OCI-LY1 (cell line): Measurements from ENCODE around the gene ALDH3B2.

Experiments
- H2AFZ ChIP-seq: fragments of 200-600 bp; sonication (generic), shearing (Covaris generic); 2 replicates; pipeline ENCODE4 v1.6.0; 2014; ENCODE audit warnings: antibody characterized with exemption, mild to moderate bottlenecking, low read length
- H3F3A ChIP-seq: fragments of 200-600 bp; sonication (generic), shearing (Covaris generic); 2 replicates; pipeline ENCODE4 v1.6.0; 2014; ENCODE audit warnings: mild to moderate bottlenecking, antibody characterized with exemption, low read length, moderate library complexity; ENCODE audit not compliant: insufficient read depth
- H3K27ac ChIP-seq: fragments of 200-600 bp; sonication (generic); 2 replicates; pipeline ENCODE4 v1.5.1; 2014; ENCODE audit warnings: low read length, mixed run types, mild to moderate bottlenecking, low read depth; ENCODE audit not compliant: poor library complexity, severe bottlenecking
- H3K27me3 ChIP-seq: fragments of 200-600 bp; sonication (generic); 2 replicates; pipeline ENCODE4 v1.6.0; 2014; ENCODE audit warnings: antibody characterized with exemption, mild to moderate bottlenecking, low read length, moderate library complexity; ENCODE audit not compliant: insufficient read depth
- H3K36me3 ChIP-seq: fragments of 200-600 bp; sonication (generic); 2 replicates; pipeline ENCODE4 v1.6.1; 2014; ENCODE audit warnings: mild to moderate bottlenecking, antibody characterized with exemption, low read length, moderate library complexity, mixed read lengths; ENCODE audit not compliant: insufficient read depth
- H3K4me1 ChIP-seq: fragments of 200-600 bp; sonication (generic); 2 replicates; pipeline ENCODE4 v1.5.1; 2014; ENCODE audit warnings: mild to moderate bottlenecking, low read length, moderate library complexity; ENCODE audit not compliant: insufficient read depth, severe bottlenecking
- H3K4me2 ChIP-seq: fragments of 200-600 bp; sonication (generic), shearing (Covaris generic); 2 replicates; pipeline ENCODE4 v1.6.1; 2014; ENCODE audit warnings: low read length
- H3K4me3 ChIP-seq: fragments of 200-600 bp; sonication (generic); 2 replicates; pipeline ENCODE4 v1.5.1; 2014; ENCODE audit warnings: low read length, low read depth, mild to moderate bottlenecking, mixed read lengths; ENCODE audit not compliant: poor library complexity, severe bottlenecking
- H3K79me2 ChIP-seq: fragments of 200-600 bp; shearing (Covaris generic); 2 replicates; pipeline ENCODE4 v1.6.1; 2016; ENCODE audit warnings: mixed run types, low read length, mixed read lengths; ENCODE audit not compliant: insufficient read depth
- H3K9ac ChIP-seq: fragments of 200-600 bp; sonication (generic), shearing (Covaris generic); 2 replicates; pipeline ENCODE4 v1.6.1; 2014; ENCODE audit warnings: mild to moderate bottlenecking, low read length, mixed read lengths
- H3K9me2 ChIP-seq: fragments of 200-600 bp; sonication (generic), shearing (Covaris generic); 2 replicates; pipeline ENCODE4 v1.6.1; 2014; ENCODE audit warnings: low read depth, mild to moderate bottlenecking, low read length, mixed read lengths
- H3K9me3 ChIP-seq: fragments of 200-600 bp; shearing (Covaris generic); 2 replicates; pipeline ENCODE4 v1.6.1; 2014; ENCODE audit warnings: low read length, mixed read lengths
- H4K20me1 ChIP-seq: fragments of 200-600 bp; sonication (generic), shearing (Covaris generic); 2 replicates; pipeline ENCODE4 v1.6.0; 2016; ENCODE audit warnings: mild to moderate bottlenecking, low read length; ENCODE audit not compliant: insufficient read depth
- EZH2 ChIP-seq: fragments of 200-600 bp; sonication (generic), shearing (Covaris generic); IDR thresholded peaks from 2 replicates; pipeline ENCODE4 v1.8.0; 2017; ENCODE audit warnings: borderline replicate concordance, mixed run types, mild to moderate bottlenecking, antibody characterized with exemption, low read length, moderate library complexity, mixed read lengths
- TF ChIP-seq, protein P1 (sequence below): fragments of 200-600 bp; sonication (generic), shearing (Covaris generic); IDR thresholded peaks from 2 replicates; pipeline ENCODE4 v1.5.1; 2017; ENCODE audit warnings: mild to moderate bottlenecking, antibody characterized with exemption, low read length, moderate library complexity, mixed read lengths

Gene ALDH3B2

DNA sequence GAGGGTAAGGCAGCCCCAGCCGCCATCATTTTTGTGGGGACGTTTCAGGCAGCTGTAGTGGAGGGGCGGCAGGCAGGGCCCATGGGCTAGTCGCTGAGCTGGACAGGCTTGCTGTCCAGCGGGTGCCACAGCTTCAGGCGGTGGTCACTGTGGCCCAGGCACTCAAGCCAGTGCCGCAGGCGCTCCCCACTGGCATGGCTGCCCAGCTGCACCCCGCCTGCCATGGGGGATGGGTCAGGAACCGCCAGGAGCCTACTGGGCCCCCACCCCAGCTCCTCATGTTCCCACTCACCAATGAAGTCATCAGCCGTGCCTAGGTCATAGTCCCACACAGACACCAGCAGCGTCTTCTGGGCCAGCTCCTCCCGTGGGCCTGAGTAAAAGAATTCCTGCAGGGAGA lies 61.7 kb downstream of the ALDH3B2 start:
- no peak overlapping the region for H3K4me2 ChIP-seq
- no peaks in the 10 kb centered on the region for H3K9me2 ChIP-seq
- peaks cover 1% of the 10 kb centered on the region; the same call in 1 of the 2 replicates for H3K79me2 ChIP-seq
- H3K4me1 ChIP-seq = peaks cover 37% of the 10 kb centered on the region
- no peak overlapping the region for H3K4me3 ChIP-seq
- H3K27me3 ChIP-seq = no peaks in the 10 kb centered on the region
- H3K9ac ChIP-seq = no peak overlapping the region
- H4K20me1 ChIP-seq = no peaks in the 10 kb centered on the region
- H2AFZ ChIP-seq = no peak overlapping the region
- peaks cover 52% of the 10 kb centered on the region; the same call in 1 of the 2 replicates for H3K36me3 ChIP-seq
- TF ChIP-seq EZH2 = no peak
- TF ChIP-seq, protein P1, sequence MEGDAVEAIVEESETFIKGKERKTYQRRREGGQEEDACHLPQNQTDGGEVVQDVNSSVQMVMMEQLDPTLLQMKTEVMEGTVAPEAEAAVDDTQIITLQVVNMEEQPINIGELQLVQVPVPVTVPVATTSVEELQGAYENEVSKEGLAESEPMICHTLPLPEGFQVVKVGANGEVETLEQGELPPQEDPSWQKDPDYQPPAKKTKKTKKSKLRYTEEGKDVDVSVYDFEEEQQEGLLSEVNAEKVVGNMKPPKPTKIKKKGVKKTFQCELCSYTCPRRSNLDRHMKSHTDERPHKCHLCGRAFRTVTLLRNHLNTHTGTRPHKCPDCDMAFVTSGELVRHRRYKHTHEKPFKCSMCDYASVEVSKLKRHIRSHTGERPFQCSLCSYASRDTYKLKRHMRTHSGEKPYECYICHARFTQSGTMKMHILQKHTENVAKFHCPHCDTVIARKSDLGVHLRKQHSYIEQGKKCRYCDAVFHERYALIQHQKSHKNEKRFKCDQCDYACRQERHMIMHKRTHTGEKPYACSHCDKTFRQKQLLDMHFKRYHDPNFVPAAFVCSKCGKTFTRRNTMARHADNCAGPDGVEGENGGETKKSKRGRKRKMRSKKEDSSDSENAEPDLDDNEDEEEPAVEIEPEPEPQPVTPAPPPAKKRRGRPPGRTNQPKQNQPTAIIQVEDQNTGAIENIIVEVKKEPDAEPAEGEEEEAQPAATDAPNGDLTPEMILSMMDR = no peak
- H3K27ac ChIP-seq = no peak overlapping the region
- no peaks in the 10 kb centered on the region for H3F3A ChIP-seq
- no peaks in the 10 kb centered on the region for H3K9me3 ChIP-seq
